ENCODE measurements around the gene H6PD.

H6PD gene

DNA sequence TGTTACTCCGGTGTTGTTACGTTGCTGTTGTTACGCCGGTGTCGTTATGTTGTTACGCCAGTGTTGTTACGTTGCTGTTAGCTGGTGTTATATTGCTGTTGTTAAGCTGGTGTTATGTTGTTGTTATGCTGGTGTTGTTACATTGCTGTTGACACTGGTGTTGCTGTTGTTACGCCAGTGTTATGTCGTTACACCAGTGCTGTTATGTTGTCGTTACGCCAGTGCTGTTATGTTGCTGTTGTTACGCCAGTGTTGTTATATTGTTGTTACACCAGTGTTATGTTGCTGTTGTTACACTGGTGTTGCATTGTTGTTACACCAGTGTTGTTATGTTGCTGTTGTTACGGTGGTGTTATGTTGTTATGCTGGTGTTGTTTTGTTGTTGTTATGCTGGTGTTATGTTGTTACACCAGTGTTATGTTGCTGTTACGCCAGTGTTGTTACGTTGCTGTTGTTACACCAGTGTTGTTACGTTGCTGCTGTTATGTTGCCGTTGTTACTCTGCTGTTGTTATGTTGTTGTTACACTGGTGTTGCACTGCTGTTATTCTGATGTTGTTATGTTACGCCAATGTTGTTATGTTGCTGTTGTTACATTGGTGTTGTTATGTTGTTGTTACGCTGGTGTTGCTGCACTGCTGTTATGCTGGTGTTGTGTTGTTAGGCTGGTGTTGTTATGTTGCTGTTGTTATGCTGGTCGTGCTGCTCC is 25.6 kb downstream of the H6PD start:
- FAIRE-seq = no peak

DNA sequence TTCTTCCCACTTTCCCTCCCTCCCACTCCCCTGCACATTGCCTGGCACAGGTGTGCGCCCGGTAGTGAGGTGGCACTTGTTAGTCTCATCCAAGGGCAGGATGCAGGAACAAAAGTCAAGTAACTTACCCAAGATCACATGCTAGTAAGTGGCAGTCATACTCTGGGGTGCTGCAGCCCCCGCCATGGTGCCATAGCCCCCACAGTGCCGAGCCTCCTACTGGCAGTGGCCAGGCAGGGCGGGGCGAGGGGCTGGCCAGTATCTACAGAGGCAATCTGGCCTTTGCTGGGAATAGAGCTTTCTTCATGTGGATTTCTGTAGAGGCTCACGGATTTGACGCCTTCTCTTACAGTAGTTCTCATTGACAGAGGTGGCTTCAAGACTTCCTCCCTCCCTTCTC is 26.9 kb downstream of the H6PD start:
- FAIRE-seq = no peak

DNA sequence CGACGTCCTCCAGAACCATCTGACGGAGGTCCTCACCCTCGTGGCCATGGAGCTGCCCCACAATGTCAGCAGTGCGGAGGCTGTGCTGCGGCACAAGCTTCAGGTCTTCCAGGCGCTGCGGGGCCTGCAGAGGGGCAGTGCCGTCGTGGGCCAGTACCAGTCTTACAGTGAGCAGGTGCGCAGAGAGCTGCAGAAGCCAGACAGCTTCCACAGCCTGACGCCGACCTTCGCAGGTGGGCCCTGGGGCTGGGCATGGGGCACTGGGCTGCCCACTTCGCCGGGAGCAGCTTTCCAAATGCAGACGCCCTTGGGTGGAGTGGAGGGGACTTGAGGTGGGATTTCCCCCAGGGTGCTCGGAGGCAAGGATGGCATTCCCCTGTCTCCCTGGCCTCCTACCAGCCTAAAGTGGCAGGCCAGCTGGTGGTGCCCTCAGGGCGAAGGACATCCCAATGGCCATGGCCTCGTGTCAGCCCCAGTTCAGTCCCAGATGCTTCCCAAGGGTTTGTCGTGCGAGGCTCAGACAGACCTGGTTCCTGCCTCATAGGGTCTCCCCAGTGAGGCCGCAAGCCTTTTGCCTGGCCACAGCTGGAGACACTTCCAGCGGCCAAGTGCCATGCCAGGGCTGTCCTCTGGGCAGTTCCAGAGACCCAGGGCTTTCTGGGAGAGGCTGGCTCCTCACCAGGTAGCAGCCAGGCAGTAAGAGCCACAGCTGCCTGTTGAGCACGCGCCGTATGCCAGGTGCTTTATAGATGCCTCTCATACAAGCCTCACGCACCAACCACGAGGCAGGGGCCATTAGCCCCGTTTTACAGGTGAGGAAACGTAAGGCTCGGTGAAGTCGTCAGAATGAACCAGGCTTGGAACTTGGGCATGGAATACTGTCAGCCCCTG is 27.8 kb downstream of the H6PD start:
- FAIRE-seq = no peak

DNA sequence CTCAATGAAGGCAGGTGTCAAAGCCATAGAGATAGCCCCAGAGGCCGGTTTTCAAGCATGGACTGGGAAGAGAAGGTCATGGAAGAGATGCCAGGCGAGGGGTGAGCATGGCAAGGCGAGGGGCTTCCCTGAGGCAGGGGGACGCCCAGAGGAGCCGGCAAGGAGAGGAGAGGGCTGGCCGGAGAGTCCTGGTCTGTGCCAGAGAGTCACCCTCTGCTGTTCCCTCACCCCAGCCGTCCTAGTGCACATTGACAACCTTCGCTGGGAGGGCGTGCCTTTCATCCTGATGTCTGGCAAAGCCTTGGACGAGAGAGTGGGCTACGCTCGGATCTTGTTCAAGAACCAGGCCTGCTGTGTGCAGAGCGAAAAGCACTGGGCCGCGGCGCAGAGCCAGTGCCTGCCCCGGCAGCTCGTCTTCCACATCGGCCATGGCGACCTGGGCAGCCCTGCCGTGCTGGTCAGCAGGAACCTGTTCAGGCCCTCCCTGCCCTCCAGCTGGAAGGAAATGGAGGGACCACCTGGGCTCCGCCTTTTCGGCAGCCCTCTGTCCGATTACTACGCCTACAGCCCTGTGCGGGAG is 28.8 kb downstream of the H6PD start:
- no peak for FAIRE-seq

DNA sequence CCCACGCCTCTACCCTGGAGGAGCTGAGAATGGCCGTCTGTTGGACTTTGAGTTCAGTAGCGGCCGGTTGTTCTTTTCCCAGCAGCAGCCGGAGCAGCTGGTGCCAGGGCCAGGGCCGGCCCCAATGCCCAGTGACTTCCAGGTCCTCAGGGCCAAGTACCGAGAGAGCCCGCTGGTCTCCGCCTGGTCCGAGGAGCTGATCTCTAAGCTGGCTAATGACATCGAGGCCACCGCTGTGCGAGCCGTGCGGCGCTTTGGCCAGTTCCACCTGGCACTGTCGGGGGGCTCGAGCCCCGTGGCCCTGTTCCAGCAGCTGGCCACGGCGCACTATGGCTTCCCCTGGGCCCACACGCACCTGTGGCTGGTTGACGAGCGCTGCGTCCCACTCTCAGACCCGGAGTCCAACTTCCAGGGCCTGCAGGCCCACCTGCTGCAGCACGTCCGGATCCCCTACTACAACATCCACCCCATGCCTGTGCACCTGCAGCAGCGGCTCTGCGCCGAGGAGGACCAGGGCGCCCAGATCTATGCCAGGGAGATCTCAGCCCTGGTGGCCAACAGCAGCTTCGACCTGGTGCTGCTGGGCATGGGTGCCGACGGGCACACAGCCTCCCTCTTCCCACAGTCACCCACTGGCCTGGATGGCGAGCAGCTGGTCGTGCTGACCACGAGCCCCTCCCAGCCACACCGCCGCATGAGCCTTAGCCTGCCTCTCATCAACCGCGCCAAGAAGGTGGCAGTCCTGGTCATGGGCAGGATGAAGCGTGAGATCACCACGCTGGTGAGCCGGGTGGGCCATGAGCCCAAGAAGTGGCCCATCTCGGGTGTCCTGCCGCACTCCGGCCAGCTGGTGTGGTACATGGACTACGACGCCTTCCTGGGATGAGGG is 29.7 kb downstream of the H6PD start:
- FAIRE-seq = no peak

DNA sequence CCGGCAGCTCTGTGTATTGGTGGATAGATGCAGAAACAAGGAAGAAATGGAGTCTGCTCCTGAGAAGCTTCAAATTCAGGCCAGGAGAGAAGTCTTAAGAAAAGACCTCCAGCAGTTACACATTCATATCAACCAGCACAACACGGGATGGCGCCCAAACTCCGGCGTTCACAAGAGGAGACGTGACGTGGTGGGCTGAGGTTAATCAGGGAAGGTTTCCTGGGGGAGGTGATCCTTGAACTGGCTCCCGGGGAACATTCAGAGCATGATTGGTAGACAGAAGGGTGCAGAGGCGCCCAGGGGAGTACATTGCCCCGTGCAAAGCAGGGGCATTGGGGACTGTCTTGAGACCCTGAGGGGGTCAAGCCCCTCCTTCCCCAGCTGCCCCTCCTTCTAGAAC is 30.5 kb downstream of the H6PD start:
- no peak for FAIRE-seq

DNA sequence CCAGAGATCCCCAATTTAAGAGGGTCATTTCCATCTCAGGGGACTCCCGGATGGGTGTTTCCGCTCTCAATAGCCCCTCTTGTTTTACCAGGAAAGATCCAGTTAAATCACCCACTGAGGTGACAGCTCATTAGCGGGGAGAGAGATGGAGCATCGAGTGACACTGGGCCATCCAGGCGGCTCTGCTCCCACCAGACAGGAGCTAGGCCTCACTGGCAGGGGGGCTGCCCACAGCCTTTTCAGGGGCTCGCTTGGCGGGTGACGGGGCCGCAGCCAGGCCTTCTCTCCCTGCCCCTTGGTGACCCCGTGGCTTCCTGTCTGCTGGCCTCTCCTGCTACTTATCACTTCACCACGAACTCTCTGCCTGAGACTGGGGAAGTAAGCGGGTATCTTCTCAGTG is 31.4 kb downstream of the H6PD start:
- no peak for FAIRE-seq

DNA sequence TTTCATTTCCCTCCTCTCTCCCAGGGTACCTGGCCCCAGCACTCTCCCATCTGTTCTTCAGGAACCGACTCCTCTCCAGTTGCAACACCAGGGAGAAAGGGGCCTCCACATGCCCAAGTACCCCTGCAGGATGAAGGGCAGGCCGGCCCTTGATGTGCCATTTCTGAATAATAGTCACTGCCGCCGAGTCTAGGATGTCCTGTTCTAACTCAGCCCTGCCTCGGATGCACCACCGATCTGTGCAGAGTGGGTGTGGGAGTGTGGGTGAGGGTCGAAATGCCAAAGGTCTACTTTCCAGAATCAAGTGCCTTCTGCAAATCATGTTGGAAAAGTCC is 32.7 kb downstream of the H6PD start:
- FAIRE-seq = no peak

DNA sequence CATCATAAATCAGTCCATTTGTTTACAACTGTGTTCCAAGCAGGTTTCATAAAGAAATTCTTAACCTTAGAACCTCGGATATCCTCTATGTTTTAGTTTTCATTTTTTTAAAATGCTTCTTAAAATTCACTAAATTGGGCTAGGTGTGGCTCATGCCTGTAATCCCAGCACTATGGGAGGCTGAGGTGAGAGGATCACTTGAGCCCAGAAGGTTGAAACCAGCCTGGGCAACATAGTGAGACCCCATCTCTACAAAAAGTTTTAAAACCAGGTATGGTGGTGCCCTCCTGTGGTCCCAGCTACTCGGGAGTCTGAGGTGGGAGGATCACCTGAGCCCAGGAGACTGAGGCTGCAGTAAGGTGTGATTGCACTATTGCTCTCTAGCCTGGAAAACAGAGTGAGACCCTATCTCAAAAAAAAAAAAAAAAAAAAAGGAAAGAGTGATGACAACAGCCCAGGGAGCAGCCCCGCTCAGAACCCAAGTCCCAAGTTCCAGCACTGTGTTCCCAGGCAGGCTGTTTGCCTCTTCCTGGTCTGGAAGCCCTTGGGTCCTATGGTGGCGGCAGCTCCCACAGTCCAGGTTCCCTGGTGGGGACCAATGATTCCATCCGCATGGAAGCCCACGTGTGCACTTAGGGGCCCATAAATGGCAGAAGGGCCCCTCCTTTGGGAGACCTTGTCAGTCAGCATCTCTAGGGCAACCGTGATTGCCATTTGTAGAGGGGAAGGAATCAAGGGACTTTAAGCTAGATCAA is 33.4 kb downstream of the H6PD start:
- no peak for FAIRE-seq

DNA sequence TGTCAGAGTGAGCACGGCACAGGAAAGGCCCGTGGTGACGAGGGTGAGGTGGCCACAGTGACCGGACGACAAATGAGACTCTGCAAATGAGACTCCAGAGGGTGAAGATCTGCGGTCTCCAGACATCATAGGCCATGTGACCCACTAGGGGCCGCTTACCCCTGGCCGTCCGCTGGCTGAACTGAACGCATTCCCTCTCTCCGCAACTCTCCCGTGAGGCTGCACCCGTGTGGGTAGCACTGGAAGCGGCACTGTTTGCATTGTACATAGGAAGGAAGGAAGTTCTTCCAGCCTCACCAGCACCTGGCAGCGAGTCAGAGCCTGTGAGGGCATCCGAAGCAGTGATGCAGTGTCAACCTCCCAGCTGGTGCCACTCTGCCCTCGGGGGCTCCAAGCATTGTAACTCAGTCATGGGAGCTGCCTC is 34.5 kb downstream of the H6PD start:
- FAIRE-seq = no peak

DNA sequence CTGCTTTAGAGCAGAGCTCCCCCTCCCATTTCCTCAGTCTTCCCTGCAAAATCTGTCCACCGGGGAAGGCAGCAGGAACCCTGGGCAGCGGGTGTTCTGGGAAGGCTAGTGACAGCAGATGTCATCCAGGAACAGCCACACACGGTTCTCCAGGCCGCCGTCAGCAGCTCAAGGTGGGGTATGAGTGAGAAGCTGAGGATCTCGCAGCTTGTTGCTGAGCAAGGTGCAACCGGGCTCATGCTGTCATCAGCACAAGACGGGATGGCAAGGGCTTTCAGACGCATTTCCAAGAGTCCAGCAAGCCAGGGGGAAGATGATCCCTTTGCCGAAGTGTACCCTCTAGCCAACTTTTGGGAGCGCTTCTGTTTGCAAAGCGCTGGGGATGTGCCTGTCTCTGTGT is 35.1 kb downstream of the H6PD start:
- no peak for FAIRE-seq

DNA sequence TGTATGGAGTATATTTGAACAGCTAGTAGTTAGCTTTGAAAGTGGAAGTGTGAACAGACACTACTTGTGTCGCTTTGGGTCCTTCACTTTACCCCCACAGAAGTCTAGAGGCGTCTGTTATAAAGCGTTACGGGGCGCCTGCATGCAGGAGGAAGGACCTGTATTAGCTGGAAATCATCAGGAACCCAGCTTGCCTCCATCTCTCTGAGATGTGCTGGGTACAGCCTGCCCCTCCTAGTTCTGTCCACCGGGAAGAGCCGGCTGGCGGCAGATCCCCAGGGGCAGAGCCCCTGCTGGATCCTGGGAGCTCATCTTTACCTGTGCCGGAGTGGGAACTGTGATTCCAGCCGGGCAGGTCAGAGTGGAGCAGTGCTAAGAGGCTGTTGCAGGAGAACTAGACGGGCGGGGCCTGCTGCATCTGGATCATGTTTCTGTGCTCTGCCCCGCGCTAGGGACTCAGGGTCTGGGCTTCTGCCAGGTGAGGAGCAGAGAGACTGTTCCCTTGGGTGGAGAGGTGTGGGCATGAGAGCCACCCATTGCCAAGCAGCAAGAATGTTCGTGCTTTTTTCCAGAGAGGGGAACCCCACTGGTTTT is 35.8 kb downstream of the H6PD start:
- FAIRE-seq = no peak

DNA sequence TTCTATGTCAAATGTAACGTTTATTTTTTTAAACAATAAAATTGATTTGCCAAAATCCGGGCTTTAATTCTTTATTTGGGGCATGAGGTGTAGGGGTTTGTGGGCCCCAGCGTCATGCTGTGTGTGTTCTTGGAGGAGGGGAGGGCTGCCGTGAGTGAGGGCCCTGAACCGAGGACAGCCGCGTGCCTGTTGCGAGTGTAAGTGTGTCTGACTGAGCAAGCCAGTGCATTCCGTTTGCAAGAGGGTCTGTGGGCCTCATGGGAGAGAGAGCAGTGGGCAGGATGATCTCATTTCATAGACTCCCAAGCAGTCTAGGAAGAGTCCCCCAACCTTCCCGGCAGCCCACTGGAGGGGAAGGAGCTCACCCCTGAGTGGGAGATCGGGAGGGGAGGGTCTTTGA is 36.7 kb downstream of the H6PD start:
- no peak for FAIRE-seq

DNA sequence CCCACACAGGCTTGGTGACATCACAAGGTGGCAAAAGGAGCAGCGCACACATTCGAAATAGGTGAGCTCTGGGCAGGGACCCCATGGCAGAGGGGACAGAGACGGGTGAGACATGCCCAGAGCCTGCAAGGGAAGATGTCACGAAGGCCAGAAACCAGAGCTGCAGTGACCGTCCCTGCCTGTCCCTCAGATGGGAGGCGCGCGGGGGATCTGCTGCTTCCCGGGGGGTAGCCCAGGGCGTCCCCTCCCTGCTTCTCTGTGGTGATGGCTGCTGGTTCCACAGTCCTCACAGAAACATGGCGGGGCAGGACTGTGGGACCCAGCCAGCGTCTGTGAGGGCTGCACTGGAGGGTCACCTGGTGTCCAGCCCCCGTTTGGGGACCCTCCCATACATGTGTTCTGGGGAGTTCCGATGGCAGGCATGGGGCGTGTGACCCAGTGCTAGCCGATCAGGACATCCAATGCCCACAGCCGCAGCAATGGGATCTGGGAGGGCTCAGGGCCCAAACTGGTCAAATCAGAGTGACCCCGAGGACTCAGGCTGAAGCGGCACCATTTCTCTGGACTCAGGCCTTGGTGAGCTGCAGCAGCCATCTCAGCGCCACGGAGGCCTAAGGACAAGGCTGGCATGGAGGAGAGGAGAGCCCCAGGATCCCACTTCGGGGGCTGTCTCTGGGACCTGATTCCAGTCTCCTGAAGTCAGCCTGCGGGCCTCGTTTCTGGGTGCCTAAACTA is 37.5 kb downstream of the H6PD start:
- FAIRE-seq = no peak

DNA sequence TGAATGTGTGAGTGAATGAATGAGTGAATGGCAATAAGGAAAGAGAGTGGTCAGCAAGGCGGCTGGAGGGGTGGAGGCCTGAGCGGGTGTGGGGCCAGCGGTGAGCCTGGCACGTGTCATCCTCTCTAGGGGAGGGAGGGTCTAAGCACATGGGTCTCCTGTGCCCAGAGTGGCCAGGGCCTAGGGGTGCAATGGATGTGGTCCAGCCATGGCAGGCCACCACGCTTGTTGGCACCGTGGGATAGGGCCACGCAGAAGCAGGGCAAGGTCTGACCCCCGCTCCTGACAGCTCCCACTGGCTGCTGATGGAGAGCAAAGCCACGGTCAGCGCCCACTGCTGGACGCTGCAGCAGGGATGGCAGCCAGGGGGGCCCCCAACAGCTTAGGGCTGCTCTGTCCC is 38.6 kb downstream of the H6PD start:
- FAIRE-seq = no peak

DNA sequence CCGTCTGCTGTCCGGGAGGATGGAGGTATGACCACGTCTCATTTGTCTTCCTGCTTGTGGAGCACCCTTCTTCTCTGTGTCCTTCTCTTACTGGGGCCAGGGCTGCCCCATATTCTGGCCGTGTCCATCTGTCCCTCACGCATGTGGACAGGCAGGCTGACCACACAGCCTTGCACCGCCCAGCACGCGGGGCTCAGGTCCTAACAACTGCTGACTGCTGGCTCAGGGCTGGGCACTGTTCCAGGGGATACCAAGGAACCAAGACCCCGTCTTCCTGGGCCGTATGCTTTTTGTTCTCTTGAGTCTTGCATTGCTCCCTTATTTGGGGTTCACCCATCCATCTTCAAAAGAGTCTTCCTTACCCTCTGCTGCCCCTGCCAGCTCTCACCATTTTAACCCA is 40.6 kb downstream of the H6PD start:
- FAIRE-seq = no peak

DNA sequence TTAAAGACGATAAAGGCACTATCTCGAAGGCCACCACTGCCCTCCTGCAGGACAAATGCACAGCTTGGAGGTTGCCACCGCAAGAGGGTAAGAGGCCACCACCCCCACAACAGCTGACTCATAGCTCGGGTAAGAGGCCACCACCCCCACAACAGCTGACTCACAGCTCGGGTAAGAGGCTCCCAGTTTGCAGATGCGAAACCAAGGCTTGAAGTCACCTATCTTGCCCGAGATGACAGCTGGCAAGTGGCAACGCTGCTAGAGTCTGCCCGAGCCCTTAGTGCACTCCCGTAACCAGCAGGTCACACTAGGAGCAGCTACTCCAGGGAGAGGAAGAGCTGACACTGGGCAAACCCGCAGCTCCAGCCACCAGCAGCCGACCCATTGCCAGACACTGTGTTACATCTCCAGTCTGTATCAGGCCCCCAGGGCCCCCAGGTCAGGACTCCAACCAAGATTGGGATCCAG is 41.0 kb downstream of the H6PD start:
- FAIRE-seq = no peak

DNA sequence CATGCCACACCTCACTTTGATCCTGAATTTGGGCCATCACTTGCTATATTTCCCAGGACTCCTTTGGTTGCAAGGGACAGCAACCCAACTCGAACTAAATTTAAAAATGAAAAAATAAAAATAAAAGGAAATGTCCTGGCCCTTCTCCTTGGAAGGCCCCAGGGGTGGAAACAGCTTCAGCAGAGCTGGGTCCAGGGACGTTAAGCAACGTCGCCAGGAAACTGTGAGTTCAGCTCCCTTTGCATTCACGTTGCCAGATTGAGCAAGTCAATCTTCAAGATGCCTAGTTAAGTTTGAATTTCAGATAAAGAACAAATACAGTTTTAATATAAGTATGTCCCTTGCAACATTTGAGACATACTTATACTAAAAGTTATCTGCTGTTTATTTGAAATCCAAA is 43.5 kb downstream of the H6PD start:
- FAIRE-seq = no peak

DNA sequence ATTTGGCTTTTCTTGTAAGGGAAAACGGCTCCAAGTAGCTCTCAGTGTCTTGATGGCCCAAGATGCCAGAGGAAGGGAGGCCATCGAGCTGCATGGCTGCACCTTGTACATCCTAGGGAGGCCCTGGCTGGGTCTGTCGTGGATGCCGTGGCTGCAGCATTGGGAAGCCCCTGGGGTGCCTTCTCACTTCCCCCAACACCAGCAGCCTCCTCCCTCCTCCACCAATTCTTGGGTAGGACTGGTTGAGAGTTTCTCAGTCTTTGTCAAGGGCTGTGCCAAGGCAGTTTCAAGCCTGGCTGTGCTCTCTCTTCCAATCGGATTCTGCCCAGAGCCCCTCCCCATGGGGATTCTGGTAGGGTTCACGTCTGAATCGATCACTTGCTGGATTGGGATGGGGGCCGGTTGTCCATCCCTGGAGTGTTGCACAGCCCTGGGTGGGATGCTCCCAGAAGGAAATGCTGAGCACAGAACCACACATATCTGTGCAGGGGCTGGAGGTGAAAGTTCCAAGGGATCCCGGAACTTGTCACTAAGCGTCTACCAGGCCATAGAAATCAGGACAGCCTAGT is 44.1 kb downstream of the H6PD start:
- FAIRE-seq = no peak

DNA sequence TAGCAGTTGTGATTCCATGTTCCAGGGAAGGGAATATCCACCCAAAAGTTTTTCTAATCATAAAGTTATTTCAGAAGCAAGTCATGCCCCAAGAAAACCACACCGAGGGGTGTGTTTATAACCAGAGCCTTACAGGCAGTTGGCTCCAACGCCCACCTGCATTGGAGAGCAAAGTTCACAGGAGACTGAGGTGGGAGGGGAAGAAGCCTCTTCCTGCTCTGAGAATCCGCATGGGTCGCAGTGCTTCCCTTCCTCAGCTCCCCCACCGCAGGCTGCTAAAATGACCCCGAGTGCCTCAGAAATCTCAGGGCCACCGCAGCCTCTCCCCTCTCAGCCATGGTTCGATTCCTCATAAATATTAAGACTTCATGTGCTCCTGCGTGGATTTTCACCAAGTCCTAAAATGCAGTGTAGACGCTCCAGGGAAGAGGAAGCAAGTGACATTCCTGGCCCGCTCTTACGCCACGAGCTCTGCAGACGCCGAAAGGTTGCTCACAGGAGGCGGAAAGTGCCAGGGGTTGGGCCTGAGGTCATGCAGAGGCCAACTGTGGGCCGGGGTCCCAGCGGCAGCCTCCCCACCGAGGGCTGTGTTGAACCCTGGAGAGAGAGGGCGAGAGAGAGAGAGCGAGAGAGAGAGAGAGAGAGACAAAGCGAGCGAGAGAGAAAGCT is 44.7 kb downstream of the H6PD start:
- no peak for FAIRE-seq
